MM.1S (cell line): ENCODE measurements around the gene RAB39A.

ENCODE experiments used
- EZH2 ChIP-seq: fragments of 300-600 bp; sonication (generic); optimal IDR thresholded peaks from 2 replicates; pipeline ENCODE3; 2017; ENCODE audit warnings: low read depth, mild to moderate bottlenecking, antibody characterized with exemption, low read length, mixed read lengths
- TF ChIP-seq, protein P1 (sequence below): fragments of 300-600 bp; sonication (generic); IDR thresholded peaks from 2 replicates; pipeline ENCODE4 v1.5.1; 2016; ENCODE audit warnings: antibody characterized with exemption, low read length, mixed read lengths

DNA sequence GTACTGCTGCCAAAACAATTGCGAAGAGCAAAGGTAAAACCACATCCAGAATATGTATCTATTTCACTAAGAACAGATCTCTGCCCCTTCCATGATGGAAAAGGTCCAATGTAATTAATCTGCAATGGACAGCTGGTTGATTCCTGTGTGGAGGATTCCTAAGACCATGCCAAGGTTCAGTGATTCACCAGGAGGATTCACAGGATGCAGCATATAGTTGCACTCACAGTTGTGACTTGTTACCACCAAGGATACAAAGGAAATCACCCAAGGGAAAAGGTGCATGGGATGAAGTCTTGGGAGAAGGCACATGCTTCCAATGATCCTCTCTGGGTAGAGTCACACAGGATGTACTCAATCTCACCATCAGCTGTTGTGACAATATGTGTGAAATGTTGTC lies 45.4 kb downstream of the RAB39A start:
- no peak for TF ChIP-seq EZH2
- TF ChIP-seq, protein P1, sequence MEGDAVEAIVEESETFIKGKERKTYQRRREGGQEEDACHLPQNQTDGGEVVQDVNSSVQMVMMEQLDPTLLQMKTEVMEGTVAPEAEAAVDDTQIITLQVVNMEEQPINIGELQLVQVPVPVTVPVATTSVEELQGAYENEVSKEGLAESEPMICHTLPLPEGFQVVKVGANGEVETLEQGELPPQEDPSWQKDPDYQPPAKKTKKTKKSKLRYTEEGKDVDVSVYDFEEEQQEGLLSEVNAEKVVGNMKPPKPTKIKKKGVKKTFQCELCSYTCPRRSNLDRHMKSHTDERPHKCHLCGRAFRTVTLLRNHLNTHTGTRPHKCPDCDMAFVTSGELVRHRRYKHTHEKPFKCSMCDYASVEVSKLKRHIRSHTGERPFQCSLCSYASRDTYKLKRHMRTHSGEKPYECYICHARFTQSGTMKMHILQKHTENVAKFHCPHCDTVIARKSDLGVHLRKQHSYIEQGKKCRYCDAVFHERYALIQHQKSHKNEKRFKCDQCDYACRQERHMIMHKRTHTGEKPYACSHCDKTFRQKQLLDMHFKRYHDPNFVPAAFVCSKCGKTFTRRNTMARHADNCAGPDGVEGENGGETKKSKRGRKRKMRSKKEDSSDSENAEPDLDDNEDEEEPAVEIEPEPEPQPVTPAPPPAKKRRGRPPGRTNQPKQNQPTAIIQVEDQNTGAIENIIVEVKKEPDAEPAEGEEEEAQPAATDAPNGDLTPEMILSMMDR = no peak
